C4-2B (cell line): Measurements from ENCODE around the gene HOXB7.

Source experiments
- CTCF ChIP-seq: fragments of 450-650 bp; conservative IDR thresholded peaks from 2 replicates; pipeline ENCODE4 v1.5.1; 2017; ENCODE audit warnings: mild to moderate bottlenecking
- ZFX ChIP-seq: fragments of 450-650 bp; IDR thresholded peaks from 2 replicates; pipeline ENCODE4 v1.6.1; 2017

DNA sequence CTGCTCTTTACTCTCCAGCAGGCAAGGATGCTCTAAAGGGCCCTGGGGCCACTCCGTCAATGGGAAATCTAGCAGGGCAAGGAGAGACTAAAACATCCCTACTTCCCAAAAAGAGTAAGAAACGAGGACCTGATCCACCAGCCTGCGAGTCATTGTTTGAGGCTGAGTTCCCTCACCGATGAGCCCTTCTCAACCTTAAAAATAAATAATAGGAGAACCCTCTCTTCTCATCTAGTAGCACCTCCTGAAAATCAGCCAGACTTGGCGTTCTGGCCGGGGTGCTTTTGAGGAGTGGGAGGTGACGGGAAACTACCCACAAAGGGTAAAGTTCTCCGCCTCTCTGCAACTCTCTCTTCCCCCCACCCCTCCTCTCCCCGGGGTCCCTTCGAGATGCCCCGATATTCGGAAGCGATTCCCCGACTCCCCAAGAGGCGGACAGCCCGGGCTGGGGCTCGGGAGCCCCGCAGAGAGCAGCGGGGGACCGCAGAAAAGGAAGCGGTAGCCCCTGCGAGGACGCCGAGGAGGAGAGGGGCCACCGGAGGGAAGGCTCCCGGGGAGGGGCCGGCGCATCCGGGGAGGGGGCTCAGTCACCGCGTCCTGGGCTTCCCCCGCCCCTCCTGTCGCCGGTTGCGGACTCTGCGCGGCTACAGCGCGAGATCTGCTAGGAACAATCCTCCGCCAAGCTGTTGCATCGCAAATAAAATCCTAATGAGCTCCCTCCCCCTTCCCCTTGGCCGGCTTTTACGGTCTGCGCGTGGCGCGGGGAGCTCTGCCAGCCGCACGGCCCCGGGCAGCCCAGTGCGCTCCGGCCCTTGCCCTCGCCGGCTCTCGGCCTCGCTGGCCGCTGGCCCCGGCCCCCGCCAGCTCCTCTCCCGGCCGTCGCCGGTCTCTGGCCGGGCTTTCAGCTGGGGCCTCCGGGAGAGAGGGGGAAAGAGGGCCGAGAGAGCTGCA lies 14.0 kb upstream of the HOXB7 start:
- TF ChIP-seq CTCF, result no peak
- TF ChIP-seq ZFX, result no peak
